GM19193 (cell line): ENCODE results near the gene AKAP13.

Experiments used
- POLR2A ChIP-seq: IDR thresholded peaks from 4 replicates; pipeline ENCODE4 v1.6.1; 2011; ENCODE audit not compliant: insufficient read depth, insufficient read length; ENCODE audit errors: extremely low read depth

Gene AKAP13

GRCh38 chr15:85495544-85495943, 115.1 kb downstream of the AKAP13 start:
- no peak for TF ChIP-seq POLR2A

- no peak for TF ChIP-seq POLR2A
Measured at GRCh38 chr15:85496151-85496550, 115.7 kb downstream of the AKAP13 start.

- TF ChIP-seq POLR2A: no peak
Measured at GRCh38 chr15:85496551-85497171, 116.3 kb downstream of the AKAP13 start.

GRCh38 chr15:85497172-85497569, 116.8 kb downstream of the AKAP13 start:
- TF ChIP-seq POLR2A: no peak

GRCh38 chr15:85498471-85498870, 118.1 kb downstream of the AKAP13 start:
- TF ChIP-seq POLR2A: no peak

GRCh38 chr15:85499371-85499887, 119.0 kb downstream of the AKAP13 start:
- TF ChIP-seq POLR2A: no peak

- TF ChIP-seq POLR2A: no peak
Measured at GRCh38 chr15:85500060-85500708, 119.8 kb downstream of the AKAP13 start.

GRCh38 chr15:85500729-85501128, 120.3 kb downstream of the AKAP13 start:
- TF ChIP-seq POLR2A: no peak

- TF ChIP-seq POLR2A: no peak
Measured at GRCh38 chr15:85501574-85501973, 121.2 kb downstream of the AKAP13 start.

GRCh38 chr15:85503151-85503799, 122.9 kb downstream of the AKAP13 start:
- no peak for TF ChIP-seq POLR2A

GRCh38 chr15:85504749-85505676, 124.6 kb downstream of the AKAP13 start:
- TF ChIP-seq POLR2A: no peak

- no peak for TF ChIP-seq POLR2A
Measured at GRCh38 chr15:85507114-85507513, 126.7 kb downstream of the AKAP13 start.

GRCh38 chr15:85509973-85510372, 129.6 kb downstream of the AKAP13 start:
- no peak for TF ChIP-seq POLR2A

- TF ChIP-seq POLR2A: no peak
Measured at GRCh38 chr15:85514413-85514812, 134.0 kb downstream of the AKAP13 start.

GRCh38 chr15:85515212-85515611, 134.8 kb downstream of the AKAP13 start:
- TF ChIP-seq POLR2A: no peak
